Upper lobe of right lung (tissue), 1 donor: ENCODE results near the gene PLXNA2. TPM values are rescaled to one million over a fixed set of nuclear protein-coding genes. Genes with fewer than 3 reads are reported as not detected.
A peak's percentile ranks its signal among the peaks of the same experiment; 100 is the strongest.

Experiments
- ATAC-seq: fragments of 200-7000 bp; cut with Tn5 transposase; one replicate; pipeline ENCODE4 v1.9.1; 2020; ENCODE audit warnings: mild to moderate bottlenecking, moderate library complexity
- DNase-seq: peaks from one replicate; pipeline ENCODE4 v3.0.0-alpha.2; 2020
- H3K27ac ChIP-seq: fragments of 200-600 bp; one replicate; pipeline ENCODE4 v1.8.0; 2022
- H3K27me3 ChIP-seq: fragments of 200-600 bp; one replicate; pipeline ENCODE4 v1.8.0; 2022; ENCODE audit warnings: mild to moderate bottlenecking
- H3K36me3 ChIP-seq: fragments of 200-600 bp; one replicate; pipeline ENCODE4 v1.8.0; 2022
- H3K4me1 ChIP-seq: fragments of 200-600 bp; one replicate; pipeline ENCODE4 v1.8.0; 2022
- H3K4me3 ChIP-seq: fragments of 200-600 bp; one replicate; pipeline ENCODE4 v1.8.0; 2022; ENCODE audit warnings: mild to moderate bottlenecking
- H3K9me3 ChIP-seq: fragments of 200-600 bp; one replicate; pipeline ENCODE4 v1.8.0; 2022
- intact Hi-C: fragments of 100-400 bp; cut with DNase I; formaldehyde crosslinking; loops from one replicate; pipeline ENCODE4 v1.11.0; 2022
- total RNA-seq: library from RNA; stranded (reverse); fragmentation: NEBNext Ultra II Directional; extraction: Animal tissue kit (Norgen Biotek cat#: 25700); gene quantifications from one replicate; pipeline ENCODE4 v1.2.1, GENCODE V29; 2021
- TF ChIP-seq, protein P1 (sequence below): fragments of 200-600 bp; IDR thresholded peaks from one replicate; pipeline ENCODE4 v1.8.0; 2022; ENCODE audit warnings: antibody characterized with exemption
- donor health status: DM: no; HTN: yes; CAD: no; lungs with severe emphysema.

The PLXNA2 gene
- total RNA-seq, 1 donor from 2014 or later, result 98.5 TPM

DNA sequence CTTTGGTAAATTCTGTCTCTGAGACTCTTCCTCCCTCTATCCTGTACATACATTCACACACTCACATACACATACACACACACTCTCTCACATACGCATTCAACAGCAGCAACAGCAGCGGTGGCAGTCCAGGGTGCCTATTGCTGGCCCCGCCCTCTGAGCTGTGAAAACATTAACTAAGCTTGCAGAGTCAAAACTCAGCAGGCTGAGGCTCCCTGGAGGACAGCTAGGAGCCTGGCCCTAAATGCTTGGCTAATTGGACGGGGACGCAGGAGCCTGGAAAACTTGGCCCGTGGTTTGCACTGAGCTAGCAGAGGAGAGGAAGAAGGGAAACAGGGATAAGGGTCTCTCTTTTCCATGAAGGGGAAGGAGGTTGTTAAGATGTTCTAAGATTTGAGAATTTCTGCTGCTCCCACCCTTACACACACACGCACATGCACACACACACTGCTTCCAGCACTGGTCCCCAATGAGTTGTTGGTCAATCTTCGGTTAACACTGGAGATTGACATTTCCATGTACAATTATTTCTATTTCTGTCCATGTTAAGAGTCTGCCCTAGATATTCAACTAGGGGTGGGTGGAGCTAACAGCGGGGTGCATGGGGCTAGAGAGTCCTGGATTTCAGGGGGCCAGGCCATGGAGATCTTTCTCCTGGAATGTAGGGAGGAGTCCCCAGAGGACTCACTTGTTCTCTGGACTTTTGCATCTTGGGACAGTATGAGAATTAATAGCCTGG lies 94.2 kb downstream of the PLXNA2 start:
- DNase-seq (no peak), ATAC-seq (peak; percentile 59)
- H3K36me3 ChIP-seq, result no peaks in the 10 kb centered on the region
- peaks cover 37% of the 10 kb centered on the region for H3K4me1 ChIP-seq
- peak overlapping the region; percentile 14 for H3K27ac ChIP-seq
- H3K27me3 ChIP-seq, result no peaks in the 10 kb centered on the region
- no peaks in the 10 kb centered on the region for H3K9me3 ChIP-seq
- intact Hi-C loops, result no loop called here
- H3K4me3 ChIP-seq, result no peak overlapping the region
- TF ChIP-seq, protein P1, sequence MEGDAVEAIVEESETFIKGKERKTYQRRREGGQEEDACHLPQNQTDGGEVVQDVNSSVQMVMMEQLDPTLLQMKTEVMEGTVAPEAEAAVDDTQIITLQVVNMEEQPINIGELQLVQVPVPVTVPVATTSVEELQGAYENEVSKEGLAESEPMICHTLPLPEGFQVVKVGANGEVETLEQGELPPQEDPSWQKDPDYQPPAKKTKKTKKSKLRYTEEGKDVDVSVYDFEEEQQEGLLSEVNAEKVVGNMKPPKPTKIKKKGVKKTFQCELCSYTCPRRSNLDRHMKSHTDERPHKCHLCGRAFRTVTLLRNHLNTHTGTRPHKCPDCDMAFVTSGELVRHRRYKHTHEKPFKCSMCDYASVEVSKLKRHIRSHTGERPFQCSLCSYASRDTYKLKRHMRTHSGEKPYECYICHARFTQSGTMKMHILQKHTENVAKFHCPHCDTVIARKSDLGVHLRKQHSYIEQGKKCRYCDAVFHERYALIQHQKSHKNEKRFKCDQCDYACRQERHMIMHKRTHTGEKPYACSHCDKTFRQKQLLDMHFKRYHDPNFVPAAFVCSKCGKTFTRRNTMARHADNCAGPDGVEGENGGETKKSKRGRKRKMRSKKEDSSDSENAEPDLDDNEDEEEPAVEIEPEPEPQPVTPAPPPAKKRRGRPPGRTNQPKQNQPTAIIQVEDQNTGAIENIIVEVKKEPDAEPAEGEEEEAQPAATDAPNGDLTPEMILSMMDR, result no peak

GRCh38 chr1:208149213-208149612 lies 95.0 kb downstream of the PLXNA2 start:
- peaks cover 30% of the 10 kb centered on the region for H3K4me1 ChIP-seq
- H3K27me3 ChIP-seq, result no peaks in the 10 kb centered on the region
- H3K9me3 ChIP-seq, result no peaks in the 10 kb centered on the region
- no peak overlapping the region for H3K27ac ChIP-seq
- no peak overlapping the region for H3K4me3 ChIP-seq
- H3K36me3 ChIP-seq, result no peaks in the 10 kb centered on the region
- intact Hi-C loops, result no loop called here
- no peak for ATAC-seq
- TF ChIP-seq, protein P1, result no peak
- DNase-seq, result no peak

DNA sequence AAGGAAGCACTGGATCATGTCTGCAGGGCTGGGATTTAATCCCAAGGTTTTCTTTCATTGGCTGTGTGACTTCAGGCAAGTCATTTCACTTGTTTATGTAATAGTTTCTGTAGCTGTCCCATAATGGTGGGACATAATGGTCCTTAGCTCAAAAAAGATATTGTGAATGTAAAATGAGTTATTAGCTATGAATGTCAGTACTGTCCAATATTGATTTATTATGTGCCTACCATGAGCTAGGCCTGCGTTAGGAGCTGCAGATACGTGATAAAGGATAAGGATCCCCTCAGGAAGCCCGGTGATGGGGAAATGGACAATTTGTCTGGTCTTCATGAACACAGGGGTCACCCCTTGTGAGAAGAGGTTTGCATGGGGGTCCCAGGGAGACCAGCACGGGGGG lies 95.8 kb downstream of the PLXNA2 start:
- TF ChIP-seq, protein P1, result no peak
- no peak for ATAC-seq
- no peak overlapping the region for H3K4me3 ChIP-seq
- peaks cover 24% of the 10 kb centered on the region for H3K4me1 ChIP-seq
- H3K27me3 ChIP-seq, result no peaks in the 10 kb centered on the region
- intact Hi-C loops, result no loop called here
- no peaks in the 10 kb centered on the region for H3K36me3 ChIP-seq
- H3K27ac ChIP-seq, result no peak overlapping the region
- DNase-seq, result no peak
- no peaks in the 10 kb centered on the region for H3K9me3 ChIP-seq

- Histone ChIP-seq H3K27me3 (no peaks in the 10 kb centered on the region), H3K9me3 (no peaks in the 10 kb centered on the region), H3K27ac (no peak overlapping the region), H3K36me3 (peaks cover 9% of the 10 kb centered on the region), H3K4me3 (no peak overlapping the region), H3K4me1 (peaks cover 19% of the 10 kb centered on the region)
- intact Hi-C loops, result no loop called here
- TF ChIP-seq, protein P1, result no peak
- ATAC-seq (no peak), DNase-seq (no peak)
Measured at GRCh38 chr1:208146650-208147049, 97.5 kb downstream of the PLXNA2 start.

- Histone ChIP-seq H3K4me3 (no peak overlapping the region), H3K4me1 (peaks cover 15% of the 10 kb centered on the region), H3K36me3 (peaks cover 22% of the 10 kb centered on the region), H3K27me3 (no peaks in the 10 kb centered on the region), H3K9me3 (no peaks in the 10 kb centered on the region), H3K27ac (no peak overlapping the region)
- TF ChIP-seq, protein P1, result no peak
- intact Hi-C loops, result no loop called here
- ATAC-seq, result peak; percentile 24
- DNase-seq, result no peak
Measured at GRCh38 chr1:208145167-208145566, 99.0 kb downstream of the PLXNA2 start.
